Activated T-helper 1 cell treated with anti-CD3 and anti-CD28 coated beads, Interleukin-12 subunit alpha, Interleukin-12 subunit beta, Interleukin-2, Interleukin-4 antibody, amounts not matched to agents 30 ng/mL and 10 ng/mL and 1 ng/mL, durations not matched to agents 14 hours and 24 hours and 36 hours (primary cell): ENCODE data around the gene TTC23. TPM values are rescaled to one million over a fixed set of nuclear protein-coding genes. Genes with fewer than 3 reads are reported as not detected.
"Not testable (repeated sequence)": the region's sequence is repeated elsewhere in the genome, so short reads cannot be mapped to it uniquely, and the experiment has no call there.

Experiments used
- DNase-seq: peaks from one replicate; pipeline ENCODE4 v3.0.0; 2021; ENCODE audit warnings: low spot score
- H3K27ac Mint-ChIP-seq: one replicate; pipeline ENCODE4 v1.8.0; 2021; ENCODE audit warnings: mild to moderate bottlenecking, mixed read lengths
- H3K27me3 Mint-ChIP-seq: one replicate; pipeline ENCODE4 v1.8.0; 2022; ENCODE audit warnings: mild to moderate bottlenecking, moderate library complexity, mixed read lengths; ENCODE audit not compliant: insufficient read depth
- H3K36me3 Mint-ChIP-seq: one replicate; pipeline ENCODE4 v1.8.0; 2021; ENCODE audit warnings: low read depth, mixed read lengths
- H3K4me1 Mint-ChIP-seq: one replicate; pipeline ENCODE4 v1.8.0; 2021; ENCODE audit warnings: low read depth, mixed read lengths
- H3K4me3 Mint-ChIP-seq: one replicate; pipeline ENCODE4 v1.8.0; 2021; ENCODE audit warnings: mild to moderate bottlenecking, moderate library complexity, mixed read lengths
- H3K9me3 Mint-ChIP-seq: one replicate; pipeline ENCODE4 v1.8.0; 2021; ENCODE audit warnings: mixed read lengths
- intact Hi-C: fragments of 100-400 bp; cut with micrococcal nuclease; formaldehyde crosslinking; loops from one replicate; pipeline ENCODE4 v1.15.1; 2024
- total RNA-seq: library from RNA; stranded (reverse); gene quantifications from 2 replicates; pipeline ENCODE4 v1.2.3, GENCODE V29; 2022

TTC23 gene
- total RNA-seq, 1 donor from 2014 or later = 5.0 TPM

DNA sequence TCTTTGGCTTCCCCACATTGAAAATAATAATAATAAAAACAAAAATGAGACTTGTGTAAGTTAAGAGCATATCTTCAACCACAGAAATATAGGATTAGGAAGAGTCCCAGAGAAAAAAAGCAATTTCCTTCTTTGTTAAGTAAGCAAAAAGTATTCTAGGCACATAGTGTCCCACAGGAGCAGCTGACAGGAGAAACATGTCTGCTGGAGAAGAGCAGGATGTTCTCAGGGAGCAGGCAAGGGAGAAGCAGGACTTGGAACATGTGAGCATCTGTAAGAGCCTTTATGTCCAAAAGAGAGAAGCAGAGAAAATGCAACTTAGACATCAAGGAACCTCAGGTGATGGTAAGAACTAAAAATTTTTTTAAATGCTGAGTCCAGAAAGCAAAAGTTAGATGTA lies 39.0 kb downstream of the TTC23 start:
- Mint-ChIP-seq H3K9me3 (no peaks in the 10 kb centered on the region), H3K4me1 (no peaks in the 10 kb centered on the region), H3K27ac (no peak overlapping the region), H3K36me3 (no peaks in the 10 kb centered on the region), H3K27me3 (peaks cover 15% of the 10 kb centered on the region), H3K4me3 (no peak overlapping the region)
- no peak for DNase-seq
- intact Hi-C loops = loop anchor here (5.0 kb wide), 2 partner anchors 433 to 768 kb away; no protein-coding TSS in a partner anchor

- H3K4me3 Mint-ChIP-seq = no peak overlapping the region
- intact Hi-C loops = no loop called here
- peaks cover 19% of the 10 kb centered on the region for H3K27me3 Mint-ChIP-seq
- H3K4me1 Mint-ChIP-seq = no peaks in the 10 kb centered on the region
- H3K36me3 Mint-ChIP-seq = no peaks in the 10 kb centered on the region
- no peak for DNase-seq
- H3K27ac Mint-ChIP-seq = no peak overlapping the region
- H3K9me3 Mint-ChIP-seq = no peaks in the 10 kb centered on the region
Observed at GRCh38 chr15:99209326-99209725, 40.1 kb downstream of the TTC23 start.

DNA sequence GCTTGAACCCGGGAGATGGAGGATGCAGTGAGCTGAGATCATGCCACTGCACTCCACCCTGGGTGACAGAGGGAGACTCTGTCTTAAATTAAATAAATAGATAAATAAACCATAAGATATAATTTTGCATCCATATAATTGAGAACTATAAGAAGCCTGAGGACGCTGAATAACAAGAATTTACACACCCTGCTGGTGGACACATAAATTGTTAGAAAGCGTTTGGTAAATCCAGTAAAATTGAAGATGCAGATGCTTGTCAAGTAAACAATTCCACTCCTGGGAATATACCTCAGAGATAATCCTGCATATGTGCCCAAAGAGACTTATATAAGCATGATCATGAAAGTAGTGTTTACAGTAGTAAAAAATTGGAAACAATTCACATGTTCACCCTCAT lies 41.7 kb downstream of the TTC23 start:
- no peaks in the 10 kb centered on the region for H3K9me3 Mint-ChIP-seq
- peaks cover 22% of the 10 kb centered on the region for H3K27me3 Mint-ChIP-seq
- no peak overlapping the region for H3K27ac Mint-ChIP-seq
- H3K36me3 Mint-ChIP-seq = no peaks in the 10 kb centered on the region
- intact Hi-C loops = no loop called here
- no peak overlapping the region for H3K4me3 Mint-ChIP-seq
- no peak for DNase-seq
- H3K4me1 Mint-ChIP-seq = no peaks in the 10 kb centered on the region

- intact Hi-C loops = no loop called here
- H3K36me3 Mint-ChIP-seq = no peaks in the 10 kb centered on the region
- H3K9me3 Mint-ChIP-seq = no peaks in the 10 kb centered on the region
- no peaks in the 10 kb centered on the region for H3K4me1 Mint-ChIP-seq
- H3K27me3 Mint-ChIP-seq = peaks cover 19% of the 10 kb centered on the region
- no peak overlapping the region for H3K27ac Mint-ChIP-seq
- H3K4me3 Mint-ChIP-seq = no peak overlapping the region
- DNase-seq = no peak
Observed at GRCh38 chr15:99202176-99202552, 47.2 kb downstream of the TTC23 start.

DNA sequence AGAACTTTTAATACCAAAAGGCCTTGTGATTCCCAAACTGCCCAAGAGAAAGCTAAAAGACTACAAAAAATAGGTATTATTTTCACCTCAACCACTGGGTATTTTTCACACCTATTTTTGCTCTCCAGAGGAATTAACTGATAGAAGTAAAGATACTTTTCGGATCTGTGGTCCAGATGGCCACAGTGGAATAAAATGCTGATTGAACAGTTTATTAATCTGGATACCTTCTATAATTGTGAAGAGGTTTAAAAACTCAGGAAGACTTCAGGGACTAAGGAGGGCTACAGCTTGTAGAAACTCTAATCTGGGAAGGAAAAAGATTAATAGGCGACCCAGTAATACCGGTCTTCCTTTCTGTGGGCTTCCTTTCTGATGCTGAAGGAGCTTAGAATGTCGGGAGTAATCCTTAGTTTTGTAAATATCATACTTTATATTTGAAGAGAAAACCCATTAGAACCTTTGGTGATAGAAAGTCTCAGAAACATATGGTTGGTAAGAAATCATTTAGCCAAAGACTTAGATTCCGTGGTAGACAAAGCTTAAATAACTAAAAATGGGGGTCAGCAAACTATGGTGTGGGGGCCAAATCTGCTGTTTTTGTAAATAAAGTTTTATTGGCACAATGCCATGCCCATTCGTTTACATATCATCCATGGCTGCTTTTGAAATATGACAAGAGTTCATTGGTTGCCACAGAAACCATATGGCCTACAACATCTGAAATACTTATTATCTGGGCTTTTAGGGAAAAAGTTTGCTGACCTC lies 47.8 kb downstream of the TTC23 start:
- Mint-ChIP-seq H3K36me3 (no peaks in the 10 kb centered on the region), H3K4me1 (no peaks in the 10 kb centered on the region)
- intact Hi-C loops = no loop called here

GRCh38 chr15:99197856-99198255 lies 51.5 kb downstream of the TTC23 start:
- Mint-ChIP-seq H3K4me1 (no peaks in the 10 kb centered on the region), H3K27ac (no peak overlapping the region), H3K9me3 (no peaks in the 10 kb centered on the region), H3K4me3 (no peak overlapping the region), H3K36me3 (no peaks in the 10 kb centered on the region), H3K27me3 (peaks cover 4% of the 10 kb centered on the region)
- intact Hi-C loops = no loop called here
- DNase-seq = no peak

More for the DNA sequence above, 47.8 kb downstream of the TTC23 start:
- Mint-ChIP-seq H3K27me3 (peaks cover 19% of the 10 kb centered on the region), H3K27ac (no peak overlapping the region), H3K4me3 (no peak overlapping the region), H3K9me3 (no peaks in the 10 kb centered on the region)
- no peak for DNase-seq

DNA sequence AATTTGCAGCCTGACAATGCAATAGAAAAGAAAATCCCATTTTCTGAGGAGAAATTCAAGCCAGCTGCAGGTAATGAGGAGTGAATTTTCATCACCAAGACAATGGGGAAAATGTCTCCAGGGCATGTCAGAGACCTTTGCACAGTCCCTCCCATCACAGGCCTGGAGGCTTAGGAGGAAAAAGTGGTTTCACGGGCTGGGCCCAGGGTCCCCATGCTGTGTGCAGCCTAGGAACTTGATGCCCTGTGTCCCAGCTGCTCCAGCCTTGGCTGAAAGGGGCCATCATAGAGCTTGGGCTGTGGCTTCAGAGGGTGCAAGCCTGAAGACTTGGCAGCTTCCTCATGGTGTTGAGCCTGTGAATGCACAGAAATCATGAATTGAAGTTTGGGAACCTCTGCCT lies 57.2 kb downstream of the TTC23 start:
- DNase-seq, H3K4me3 Mint-ChIP-seq, H3K27ac Mint-ChIP-seq, H3K4me1 Mint-ChIP-seq, intact Hi-C loops, H3K27me3 Mint-ChIP-seq, H3K9me3 Mint-ChIP-seq, H3K36me3 Mint-ChIP-seq: not testable (repeated sequence)

DNA sequence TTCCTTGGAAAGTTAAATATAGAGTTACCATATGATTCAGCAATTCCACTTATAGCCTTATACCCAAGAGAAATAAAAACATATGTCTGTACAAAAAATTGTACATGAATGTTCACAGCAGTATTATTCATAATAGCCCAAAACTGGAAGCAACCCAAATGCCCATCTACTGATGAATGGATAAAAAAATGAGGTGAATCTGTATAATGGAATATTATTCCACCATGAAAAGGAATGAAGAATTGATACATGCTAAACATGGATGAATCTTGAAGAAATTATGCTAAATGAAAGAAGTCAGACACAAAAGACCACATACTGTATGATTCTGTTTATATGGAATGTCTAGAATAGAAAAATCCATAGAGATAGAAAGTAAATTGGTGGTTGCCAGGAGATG lies 61.4 kb downstream of the TTC23 start:
- H3K27me3 Mint-ChIP-seq = no peaks in the 10 kb centered on the region
- H3K4me1 Mint-ChIP-seq = no peaks in the 10 kb centered on the region
- peaks cover 6% of the 10 kb centered on the region for H3K9me3 Mint-ChIP-seq
- intact Hi-C loops = no loop called here
- no peak overlapping the region for H3K4me3 Mint-ChIP-seq
- no peak overlapping the region for H3K27ac Mint-ChIP-seq
- H3K36me3 Mint-ChIP-seq = peaks cover 3% of the 10 kb centered on the region
- DNase-seq = no peak

GRCh38 chr15:99185414-99186130 lies 63.8 kb downstream of the TTC23 start:
- H3K27ac Mint-ChIP-seq = no peak overlapping the region
- no peaks in the 10 kb centered on the region for H3K36me3 Mint-ChIP-seq
- intact Hi-C loops = no loop called here
- no peaks in the 10 kb centered on the region for H3K4me1 Mint-ChIP-seq
- peaks cover 6% of the 10 kb centered on the region for H3K27me3 Mint-ChIP-seq
- no peaks in the 10 kb centered on the region for H3K9me3 Mint-ChIP-seq
- no peak for DNase-seq
- H3K4me3 Mint-ChIP-seq = no peak overlapping the region

DNA sequence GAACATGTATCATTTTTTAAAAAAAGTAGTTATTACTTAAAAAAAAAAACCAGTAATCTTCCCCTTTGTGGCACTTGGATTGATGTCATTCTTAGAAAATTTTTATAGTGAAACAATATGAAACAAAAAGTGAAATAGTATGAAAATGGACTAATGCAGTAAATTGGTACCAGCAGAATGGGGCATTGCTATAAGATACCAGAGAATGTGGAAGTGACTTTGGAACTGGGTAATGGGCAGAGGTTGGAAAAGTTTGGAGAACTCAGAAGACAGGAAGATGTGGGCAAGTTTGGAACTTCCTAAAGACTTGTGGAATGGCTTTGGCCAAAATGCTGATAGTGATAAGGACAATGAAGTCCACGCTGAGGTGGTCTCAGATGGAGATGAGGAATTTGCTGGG lies 66.6 kb downstream of the TTC23 start:
- Mint-ChIP-seq H3K4me1 (no peaks in the 10 kb centered on the region), H3K36me3 (no peaks in the 10 kb centered on the region), H3K27me3 (peaks cover 8% of the 10 kb centered on the region), H3K4me3 (no peak overlapping the region), H3K9me3 (no peaks in the 10 kb centered on the region), H3K27ac (no peak overlapping the region)
- DNase-seq = no peak
- intact Hi-C loops = no loop called here

DNA sequence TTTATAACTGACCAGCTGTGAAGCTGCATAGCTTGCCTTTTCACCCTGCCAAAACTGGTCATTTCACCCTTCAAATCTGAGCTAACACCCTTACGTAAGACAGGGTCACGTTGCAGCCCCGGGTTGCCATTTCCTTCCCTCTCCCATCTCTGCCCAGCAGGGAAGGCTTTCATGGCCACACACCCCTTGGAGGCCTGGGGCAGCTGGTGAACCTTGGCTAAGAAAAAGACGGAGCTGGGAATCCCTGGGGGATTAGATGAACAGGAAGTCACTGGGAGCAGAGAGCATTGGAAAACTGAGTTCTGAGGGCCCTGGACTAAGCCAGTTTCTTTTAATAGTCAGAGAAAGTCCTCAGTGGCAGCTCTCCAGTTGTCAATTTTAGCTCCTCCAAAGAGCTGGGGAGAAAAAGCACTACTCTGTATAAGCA lies 67.8 kb downstream of the TTC23 start:
- no peak overlapping the region for H3K4me3 Mint-ChIP-seq

GRCh38 chr15:99180964-99181306 lies 68.4 kb downstream of the TTC23 start:
- Mint-ChIP-seq H3K4me3 (no peak overlapping the region), H3K9me3 (no peaks in the 10 kb centered on the region), H3K36me3 (no peaks in the 10 kb centered on the region), H3K27me3 (peaks cover 8% of the 10 kb centered on the region), H3K27ac (no peak overlapping the region), H3K4me1 (no peaks in the 10 kb centered on the region)
- intact Hi-C loops = no loop called here
- no peak for DNase-seq

More for the DNA sequence above, 67.8 kb downstream of the TTC23 start:
- DNase-seq = no peak
- Mint-ChIP-seq H3K9me3 (no peaks in the 10 kb centered on the region), H3K27ac (no peak overlapping the region), H3K27me3 (peaks cover 8% of the 10 kb centered on the region), H3K36me3 (no peaks in the 10 kb centered on the region), H3K4me1 (no peaks in the 10 kb centered on the region)
- intact Hi-C loops = no loop called here

DNA sequence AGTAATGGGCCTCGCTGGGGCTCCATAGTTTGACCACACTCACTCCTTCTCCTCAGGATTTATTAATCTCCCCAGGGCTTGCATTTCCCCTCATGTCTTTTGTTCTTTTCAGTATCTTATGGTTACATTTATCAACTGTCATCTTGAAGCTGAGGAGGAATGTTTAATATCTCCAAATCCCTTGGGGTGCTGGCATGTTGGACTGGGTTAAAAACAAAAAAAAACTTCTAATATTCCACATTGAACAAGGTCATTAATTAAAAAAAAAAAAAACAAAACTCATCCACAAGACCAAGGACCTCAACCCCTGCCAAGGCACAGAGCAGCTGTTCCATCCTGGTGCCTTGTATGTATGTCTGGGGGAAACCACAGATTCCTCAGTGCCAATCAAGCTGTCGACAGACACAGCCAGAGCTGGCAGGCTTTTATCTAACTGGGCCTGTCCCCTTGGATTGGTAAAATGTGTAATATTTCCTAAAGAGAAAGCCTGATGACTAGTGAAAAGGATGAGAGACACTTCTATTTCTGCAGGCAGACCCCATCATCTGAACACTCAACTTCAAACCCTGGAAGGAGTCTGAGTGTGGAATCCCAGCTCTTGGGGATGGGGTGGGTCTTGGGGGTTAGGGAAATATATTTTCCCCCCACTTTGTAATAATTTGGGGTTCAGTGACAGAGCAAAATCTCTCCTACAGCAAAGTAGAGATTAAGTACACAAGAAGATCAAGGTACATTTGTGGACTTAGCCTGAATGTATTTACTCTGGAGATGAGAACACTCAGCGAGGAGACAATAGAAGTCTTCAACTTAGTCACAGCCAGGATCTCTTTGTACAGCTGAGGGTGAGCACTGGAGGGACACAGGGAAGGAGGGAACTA lies 69.1 kb downstream of the TTC23 start:
- Mint-ChIP-seq H3K9me3 (no peaks in the 10 kb centered on the region), H3K27ac (no peak overlapping the region), H3K4me1 (no peaks in the 10 kb centered on the region), H3K36me3 (no peaks in the 10 kb centered on the region), H3K27me3 (peaks cover 8% of the 10 kb centered on the region), H3K4me3 (no peak overlapping the region)
- DNase-seq = no peak
- intact Hi-C loops = no loop called here
